Left forelimb (tissue), 1 donor: ENCODE measurements around the gene OTUB2.

Experiments
- DNase-seq: peaks from one replicate; pipeline ENCODE4 v3.0.0-alpha.2; 2018; ENCODE audit warnings: low spot score

The OTUB2 gene

GRCh38 chr14:94041551-94042346, 15.6 kb downstream of the OTUB2 start:
- no peak for DNase-seq

- no peak for DNase-seq
Measured at GRCh38 chr14:94042433-94043091, 16.4 kb downstream of the OTUB2 start.

DNA sequence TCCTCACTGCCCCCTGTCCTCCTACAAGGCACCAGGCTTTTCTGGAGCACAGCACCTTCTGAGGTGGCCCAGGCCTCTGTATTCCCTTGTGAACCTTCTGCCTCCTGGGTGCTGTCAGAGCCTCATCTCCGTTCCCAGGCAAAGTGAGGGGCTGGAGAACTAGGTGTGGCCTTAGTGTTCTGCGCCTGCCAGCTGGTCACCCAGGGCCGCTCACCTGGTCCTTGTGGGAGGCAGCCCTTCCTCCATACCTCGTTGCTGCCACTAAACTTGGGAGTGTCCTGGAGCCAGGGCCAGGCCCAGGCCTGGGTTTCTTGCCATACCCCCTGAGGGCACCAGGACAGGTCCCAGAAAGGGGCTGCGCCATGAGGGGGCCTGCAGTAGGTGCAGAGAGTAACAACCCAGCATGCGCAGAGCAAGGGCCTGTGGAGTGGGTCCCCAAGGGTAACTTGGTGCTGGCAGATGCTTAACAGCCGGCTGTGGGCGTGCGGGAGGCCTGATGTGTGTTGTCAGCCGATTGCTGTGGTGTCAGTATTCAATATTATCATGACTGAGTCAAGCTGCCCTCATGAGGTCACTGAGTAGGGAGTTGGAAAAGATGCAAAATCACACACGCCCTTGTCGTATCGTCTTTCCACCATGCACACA, 17.1 kb downstream of the OTUB2 start:
- no peak for DNase-seq

- no peak for DNase-seq
Measured at GRCh38 chr14:94043756-94044475, 17.8 kb downstream of the OTUB2 start.

DNA sequence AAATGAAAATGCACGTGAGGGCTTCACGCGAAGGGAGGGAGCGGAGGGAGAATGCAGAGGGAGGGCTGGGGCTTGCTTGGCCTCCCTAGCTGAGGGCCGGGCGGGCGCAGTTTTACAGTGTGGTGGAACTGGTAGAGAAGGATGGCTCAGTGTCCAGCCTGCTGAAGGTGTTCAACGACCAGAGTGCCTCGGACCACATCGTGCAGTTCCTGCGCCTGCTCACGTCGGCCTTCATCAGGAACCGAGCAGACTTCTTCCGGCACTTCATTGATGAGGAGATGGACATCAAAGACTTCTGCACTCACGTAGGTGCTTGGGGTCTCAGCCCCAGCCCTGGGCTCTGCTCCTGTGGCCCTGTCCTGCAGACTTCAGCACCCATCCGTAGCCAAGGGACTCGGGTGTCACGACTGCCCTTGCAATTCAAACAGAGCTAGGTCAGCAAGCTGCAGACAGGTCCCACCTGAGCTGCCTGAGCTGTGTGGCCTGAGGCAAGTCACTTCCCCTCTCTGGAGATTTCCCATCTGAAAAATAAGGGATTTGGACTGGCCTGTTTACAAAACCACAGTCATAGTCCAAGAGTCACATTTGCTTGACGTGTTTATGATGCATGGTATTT, 18.4 kb downstream of the OTUB2 start:
- DNase-seq = no peak

DNA sequence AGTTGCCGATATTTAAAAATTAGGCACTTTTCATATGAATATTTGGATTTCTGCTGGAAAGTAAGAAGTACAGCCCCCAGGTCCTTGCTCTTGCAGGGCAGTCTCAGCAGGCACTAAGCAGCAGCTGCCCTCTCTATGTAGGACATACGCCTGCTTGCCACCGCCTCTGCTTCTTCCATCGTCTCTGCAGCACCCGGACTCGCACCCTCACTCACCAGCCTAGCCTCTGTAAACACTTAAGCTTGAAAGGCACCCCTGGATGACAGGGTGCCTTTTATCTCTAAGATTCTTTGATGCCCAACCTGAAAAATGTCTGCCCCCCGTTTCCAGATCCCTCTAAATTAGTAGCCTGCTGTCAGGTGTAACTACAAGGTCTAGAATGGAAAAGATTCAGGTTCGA, 19.0 kb downstream of the OTUB2 start:
- DNase-seq = no peak

DNA sequence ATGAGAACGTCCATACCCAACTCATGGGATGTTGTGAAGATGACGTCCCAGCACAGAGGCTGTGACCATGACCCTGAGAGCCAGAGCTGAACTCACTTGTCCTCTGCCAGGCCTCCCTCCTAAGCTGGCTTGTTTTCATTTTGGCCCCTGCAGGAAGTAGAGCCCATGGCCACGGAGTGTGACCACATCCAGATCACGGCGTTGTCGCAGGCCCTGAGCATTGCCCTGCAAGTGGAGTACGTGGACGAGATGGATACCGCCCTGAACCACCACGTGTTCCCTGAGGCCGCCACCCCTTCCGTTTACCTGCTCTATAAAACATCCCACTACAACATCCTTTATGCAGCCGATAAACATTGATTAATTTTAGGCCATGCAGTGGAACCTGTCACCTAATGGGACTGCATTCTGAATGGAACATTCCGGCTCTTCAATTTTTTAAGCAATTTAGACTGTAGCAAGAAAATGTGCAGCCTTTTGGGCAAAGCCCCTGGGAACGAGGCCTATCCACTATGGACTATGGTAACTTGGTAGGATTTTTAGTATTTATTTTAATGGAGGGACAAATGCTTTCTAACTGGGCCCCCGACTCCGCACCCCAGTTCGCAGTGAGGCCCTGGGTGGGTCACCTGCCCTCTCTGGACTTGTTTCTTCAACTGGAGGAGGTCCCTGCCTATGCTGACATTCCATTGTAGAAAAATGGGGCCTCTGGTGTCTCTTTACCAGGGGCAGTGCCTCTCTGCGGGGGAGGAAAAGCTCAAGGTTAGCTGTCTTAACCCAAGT, 19.6 kb downstream of the OTUB2 start:
- DNase-seq = peak; percentile 45

DNA sequence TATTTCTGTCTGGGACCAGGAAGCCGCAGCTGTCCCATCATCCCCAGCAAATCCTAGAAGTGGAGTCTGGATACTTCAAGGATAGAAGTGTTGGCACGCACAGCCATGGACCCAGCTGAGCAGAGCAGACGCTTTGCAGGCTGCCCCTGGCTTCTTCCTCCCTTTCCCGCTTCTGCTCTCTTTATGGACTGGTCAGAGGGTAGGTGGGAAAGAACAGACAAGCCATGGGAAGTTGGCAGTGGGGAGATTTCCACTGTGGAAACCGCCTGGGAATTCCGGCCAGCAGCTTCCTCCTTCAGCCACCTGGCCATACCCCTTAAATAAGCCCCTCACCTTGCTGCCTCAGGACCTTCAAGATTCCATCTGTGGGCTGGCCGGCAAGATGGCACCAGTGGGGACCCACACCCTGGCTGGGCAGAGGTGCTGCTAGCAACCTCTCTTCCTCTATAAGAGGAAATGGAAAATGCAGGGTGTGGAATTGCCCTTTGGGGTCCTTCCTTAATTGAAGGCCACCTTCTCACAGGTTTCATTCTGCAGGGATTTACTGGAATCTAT, 20.6 kb downstream of the OTUB2 start:
- peak; percentile 47 for DNase-seq

DNA sequence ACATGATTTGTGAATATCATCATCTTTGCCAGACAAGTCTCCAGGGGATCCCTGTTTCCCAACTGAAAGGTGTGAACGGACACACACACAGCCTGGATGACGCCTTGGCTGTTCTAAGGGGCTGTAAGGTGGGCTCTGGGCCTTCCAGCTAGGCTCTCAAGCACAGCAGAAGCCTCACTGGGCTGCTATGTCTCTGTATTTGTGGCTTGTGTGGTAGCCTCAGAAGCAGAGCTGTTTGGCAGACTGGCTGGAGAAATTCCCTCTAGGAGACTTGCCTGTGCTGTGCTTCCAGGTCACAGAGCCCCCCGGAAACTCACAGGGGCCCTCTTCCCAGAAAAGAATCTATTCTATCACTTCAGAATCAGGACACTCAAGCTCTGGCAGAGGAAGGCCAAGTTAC, 21.4 kb downstream of the OTUB2 start:
- DNase-seq = peak; percentile 31

GRCh38 chr14:94048691-94049624, 22.8 kb downstream of the OTUB2 start:
- peak; percentile 48 for DNase-seq

- no peak for DNase-seq
Measured at GRCh38 chr14:94049625-94050023, 23.5 kb downstream of the OTUB2 start.

GRCh38 chr14:94050231-94050880, 24.2 kb downstream of the OTUB2 start:
- DNase-seq = peak; percentile 30

- DNase-seq = peak; percentile 37
Measured at GRCh38 chr14:94051115-94051514, 25.0 kb downstream of the OTUB2 start.

DNA sequence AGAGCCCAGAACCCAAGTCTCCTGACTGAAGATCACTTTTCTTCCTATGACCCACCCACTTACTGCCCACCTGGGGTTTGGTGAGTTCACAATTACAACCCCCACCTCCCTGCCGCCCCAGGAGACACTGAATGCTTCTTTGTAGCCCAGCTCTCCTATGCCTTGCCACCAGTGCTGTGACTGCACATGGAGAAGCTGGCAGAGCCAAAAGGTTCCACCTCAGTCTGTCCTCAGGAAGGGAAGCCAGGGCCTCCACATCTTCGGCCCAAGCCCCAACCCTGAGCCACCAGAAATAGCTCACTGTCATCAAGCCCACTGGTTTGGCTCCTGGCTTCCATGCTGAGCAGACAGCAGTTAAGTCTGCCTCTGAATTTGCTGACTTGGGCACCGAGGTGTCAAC, 25.6 kb downstream of the OTUB2 start:
- peak; percentile 47 for DNase-seq

DNA sequence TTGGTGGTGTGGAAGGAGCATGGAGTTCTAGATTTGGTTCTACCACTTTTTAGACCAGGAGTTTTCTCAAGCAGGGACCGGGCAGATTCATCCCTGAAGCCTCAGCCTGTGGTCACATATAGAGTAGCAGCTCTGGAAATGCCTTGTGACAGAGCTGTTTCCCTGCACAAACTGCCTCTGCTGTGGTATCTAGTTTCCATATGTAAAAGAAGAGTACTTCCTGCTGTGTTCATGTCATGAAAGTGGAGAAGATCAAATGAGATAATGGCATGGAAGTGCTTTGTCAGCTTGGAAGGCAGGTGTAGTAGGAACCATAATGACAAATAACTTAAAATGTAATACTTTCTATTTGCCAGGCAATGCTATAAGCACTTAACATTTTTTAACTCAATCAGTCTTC, 26.1 kb downstream of the OTUB2 start:
- no peak for DNase-seq

DNA sequence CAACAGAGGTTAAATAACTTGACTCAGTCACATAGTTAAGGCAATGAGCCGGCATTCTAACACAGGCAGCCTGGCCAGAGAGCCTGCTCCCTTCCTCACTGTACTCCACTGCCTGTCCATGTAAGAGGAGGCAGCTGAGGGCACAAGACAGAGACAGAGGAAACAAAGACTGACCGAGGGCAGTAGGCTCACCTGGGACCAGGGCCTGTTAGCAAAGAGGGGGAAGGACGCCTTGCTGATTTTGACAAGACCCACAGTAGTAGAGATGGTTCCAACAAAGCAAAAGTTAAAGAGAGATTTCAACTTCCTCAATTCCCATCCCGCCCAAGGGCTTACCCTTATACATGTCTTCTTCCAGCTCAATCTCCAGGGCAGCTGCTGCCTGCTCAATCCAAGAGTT, 26.5 kb downstream of the OTUB2 start:
- DNase-seq = no peak

GRCh38 chr14:94054401-94054800, 28.3 kb downstream of the OTUB2 start:
- DNase-seq = peak; percentile 37

DNA sequence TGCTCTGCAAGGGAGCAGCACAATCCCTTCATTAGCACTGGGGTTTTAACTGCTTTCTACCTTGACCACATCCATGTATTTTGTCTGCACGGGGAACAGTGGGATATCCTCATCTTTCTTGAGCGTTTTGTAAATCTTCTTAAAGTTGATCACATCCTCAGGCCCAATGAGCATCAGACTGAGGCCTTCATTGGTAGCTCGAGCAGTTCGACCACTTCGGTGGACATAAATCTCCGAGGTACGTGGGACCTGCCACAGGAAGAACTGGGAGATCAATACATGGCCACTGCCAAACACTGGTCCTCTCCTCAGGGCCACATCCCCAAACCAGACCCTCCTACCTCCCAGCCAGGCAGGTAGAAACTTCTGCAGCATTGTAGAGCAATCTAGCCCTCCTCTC, 28.8 kb downstream of the OTUB2 start:
- DNase-seq = no peak
